HepG2 (cell line): ENCODE results near the gene LOXL3. TPM values are rescaled to one million over a fixed set of nuclear protein-coding genes. Genes with fewer than 3 reads are reported as not detected.

Experiments used
- ADNP ChIP-seq: sonication (generic); formaldehyde crosslinking; IDR thresholded peaks from 2 replicates; pipeline ENCODE4 v1.4.0; 2020; ENCODE audit warnings: missing genetic modification reagents
- CREBL2 ChIP-seq: sonication (generic); formaldehyde crosslinking; IDR thresholded peaks from 2 replicates; pipeline ENCODE4 v1.8.1; 2023; ENCODE audit warnings: missing genetic modification reagents, mild to moderate bottlenecking, borderline replicate concordance
- MEIS1 ChIP-seq: sonication (generic); formaldehyde crosslinking; IDR thresholded peaks from 2 replicates; pipeline ENCODE4 v1.9.0; 2021; ENCODE audit warnings: mild to moderate bottlenecking, missing genetic modification reagents, moderate library complexity, borderline replicate concordance
- NFATC3 ChIP-seq: sonication (generic); formaldehyde crosslinking; IDR thresholded peaks from 2 replicates; pipeline ENCODE4 v1.5.1; 2020; ENCODE audit warnings: mild to moderate bottlenecking, missing genetic modification reagents
- TRIM24 ChIP-seq: sonication (generic); formaldehyde crosslinking; IDR thresholded peaks from 2 replicates; pipeline ENCODE4 v1.8.0; 2022; ENCODE audit warnings: mild to moderate bottlenecking, missing genetic modification reagents
- UBTF ChIP-seq: sonication (generic); formaldehyde crosslinking; IDR thresholded peaks from 2 replicates; pipeline ENCODE4 v1.4.0; 2020; ENCODE audit warnings: mild to moderate bottlenecking, missing genetic modification reagents
- ZNF234 ChIP-seq: sonication (generic); formaldehyde crosslinking; conservative IDR thresholded peaks from 2 replicates; pipeline ENCODE4 v1.5.1; 2020; ENCODE audit warnings: mild to moderate bottlenecking, missing genetic modification reagents
- ZNF333 ChIP-seq: sonication (generic); formaldehyde crosslinking; IDR thresholded peaks from 2 replicates; pipeline ENCODE4 v1.4.0; 2020; ENCODE audit warnings: mild to moderate bottlenecking, missing genetic modification reagents, borderline replicate concordance
- ZNF839 ChIP-seq: sonication (generic); formaldehyde crosslinking; IDR thresholded peaks from 2 replicates; pipeline ENCODE4 v1.4.0; 2020; ENCODE audit warnings: missing genetic modification reagents, mild to moderate bottlenecking, borderline replicate concordance
- polyA plus RNA-seq, 8 experiments: library from polyadenylated mRNA; depleted of rRNA in 3 of 8; stranded (reverse) in 7 of 8; unstranded in 1 of 8; fragments of >200 nt; fragmentation: Illumina TruSeq in 4 of 8; extraction: Trizol in 4 of 8; gene quantifications; 2 replicates each; pipeline versions ENCODE4 v1.2.1 to v1.2.3, GENCODE V29; 2011 to 2016; ENCODE audit warnings: low read depth in 4 of 8, missing spikeins in 1 of 8, mixed read lengths in 1 of 8; ENCODE audit not compliant: insufficient read depth in 1 of 8
- total RNA-seq, 5 experiments: library from RNA; depleted of rRNA; stranded (reverse); fragments of >200 nt; fragmentation: Illumina TruSeq; extraction: Trizol; gene quantifications; 2 replicates each; pipeline ENCODE4 v1.2.3, GENCODE V29; 2016; ENCODE audit warnings: low read depth in 1 of 5
- TF ChIP-seq, protein P1 (sequence below): sonication (generic); formaldehyde crosslinking; IDR thresholded peaks from 2 replicates; pipeline ENCODE4 v1.4.0; 2020; ENCODE audit warnings: mild to moderate bottlenecking, low read depth, missing genetic modification reagents
- TF ChIP-seq, protein P2 (sequence below): IDR thresholded peaks from 2 replicates; pipeline ENCODE4 v1.6.1; 2016
- TF ChIP-seq, protein P3 (sequence below): sonication (generic); formaldehyde crosslinking; IDR thresholded peaks from 2 replicates; pipeline ENCODE4 v1.5.0; 2020; ENCODE audit warnings: mild to moderate bottlenecking, missing genetic modification reagents, borderline replicate concordance
- TF ChIP-seq, protein P4 (sequence below): sonication (generic); formaldehyde crosslinking; IDR thresholded peaks from 2 replicates; pipeline ENCODE4 v1.4.0; 2020; ENCODE audit warnings: missing genetic modification reagents
- TF ChIP-seq, protein P5 (sequence below): sonication (generic); formaldehyde crosslinking; IDR thresholded peaks from 2 replicates; pipeline ENCODE4 v1.4.0; 2020; ENCODE audit warnings: missing genetic modification reagents, mild to moderate bottlenecking, borderline replicate concordance

Gene LOXL3
- total and polyA plus RNA-seq, 2 of the 13 experiments (the other 11 are each of a cell fraction or from before 2014, with no cell fraction given) = 0.55 to 6.5 TPM

GRCh38 chr2:74488643-74489481, 64.9 kb downstream of the LOXL3 start (continued):
- TF ChIP-seq ADNP (CRISPR knock-in tag) (no peak), TRIM24 (CRISPR knock-in tag) (peak; percentile 22; the same call in 1 of the 2 replicates), ZNF333 (no peak), ZNF839 (CRISPR knock-in tag) (0 out of 2 replicates have a peak, but pooled peaks have one; percentile 48), ZNF234 (CRISPR knock-in tag) (no peak), CREBL2 (no peak), MEIS1 (no peak), UBTF (CRISPR knock-in tag) (peak; percentile 44; the same call in 1 of the 2 replicates), NFATC3 (CRISPR knock-in tag) (peak; percentile 39; the same call in 1 of the 2 replicates)
- TF ChIP-seq, protein P1, sequence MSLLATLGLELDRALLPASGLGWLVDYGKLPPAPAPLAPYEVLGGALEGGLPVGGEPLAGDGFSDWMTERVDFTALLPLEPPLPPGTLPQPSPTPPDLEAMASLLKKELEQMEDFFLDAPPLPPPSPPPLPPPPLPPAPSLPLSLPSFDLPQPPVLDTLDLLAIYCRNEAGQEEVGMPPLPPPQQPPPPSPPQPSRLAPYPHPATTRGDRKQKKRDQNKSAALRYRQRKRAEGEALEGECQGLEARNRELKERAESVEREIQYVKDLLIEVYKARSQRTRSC (CRISPR knock-in tag) = no peak
- TF ChIP-seq, protein P2, sequence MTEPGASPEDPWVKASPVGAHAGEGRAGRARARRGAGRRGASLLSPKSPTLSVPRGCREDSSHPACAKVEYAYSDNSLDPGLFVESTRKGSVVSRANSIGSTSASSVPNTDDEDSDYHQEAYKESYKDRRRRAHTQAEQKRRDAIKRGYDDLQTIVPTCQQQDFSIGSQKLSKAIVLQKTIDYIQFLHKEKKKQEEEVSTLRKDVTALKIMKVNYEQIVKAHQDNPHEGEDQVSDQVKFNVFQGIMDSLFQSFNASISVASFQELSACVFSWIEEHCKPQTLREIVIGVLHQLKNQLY (CRISPR knock-in tag) = 0 out of 2 replicates have a peak, but pooled peaks have one; percentile 44
- TF ChIP-seq, protein P3, sequence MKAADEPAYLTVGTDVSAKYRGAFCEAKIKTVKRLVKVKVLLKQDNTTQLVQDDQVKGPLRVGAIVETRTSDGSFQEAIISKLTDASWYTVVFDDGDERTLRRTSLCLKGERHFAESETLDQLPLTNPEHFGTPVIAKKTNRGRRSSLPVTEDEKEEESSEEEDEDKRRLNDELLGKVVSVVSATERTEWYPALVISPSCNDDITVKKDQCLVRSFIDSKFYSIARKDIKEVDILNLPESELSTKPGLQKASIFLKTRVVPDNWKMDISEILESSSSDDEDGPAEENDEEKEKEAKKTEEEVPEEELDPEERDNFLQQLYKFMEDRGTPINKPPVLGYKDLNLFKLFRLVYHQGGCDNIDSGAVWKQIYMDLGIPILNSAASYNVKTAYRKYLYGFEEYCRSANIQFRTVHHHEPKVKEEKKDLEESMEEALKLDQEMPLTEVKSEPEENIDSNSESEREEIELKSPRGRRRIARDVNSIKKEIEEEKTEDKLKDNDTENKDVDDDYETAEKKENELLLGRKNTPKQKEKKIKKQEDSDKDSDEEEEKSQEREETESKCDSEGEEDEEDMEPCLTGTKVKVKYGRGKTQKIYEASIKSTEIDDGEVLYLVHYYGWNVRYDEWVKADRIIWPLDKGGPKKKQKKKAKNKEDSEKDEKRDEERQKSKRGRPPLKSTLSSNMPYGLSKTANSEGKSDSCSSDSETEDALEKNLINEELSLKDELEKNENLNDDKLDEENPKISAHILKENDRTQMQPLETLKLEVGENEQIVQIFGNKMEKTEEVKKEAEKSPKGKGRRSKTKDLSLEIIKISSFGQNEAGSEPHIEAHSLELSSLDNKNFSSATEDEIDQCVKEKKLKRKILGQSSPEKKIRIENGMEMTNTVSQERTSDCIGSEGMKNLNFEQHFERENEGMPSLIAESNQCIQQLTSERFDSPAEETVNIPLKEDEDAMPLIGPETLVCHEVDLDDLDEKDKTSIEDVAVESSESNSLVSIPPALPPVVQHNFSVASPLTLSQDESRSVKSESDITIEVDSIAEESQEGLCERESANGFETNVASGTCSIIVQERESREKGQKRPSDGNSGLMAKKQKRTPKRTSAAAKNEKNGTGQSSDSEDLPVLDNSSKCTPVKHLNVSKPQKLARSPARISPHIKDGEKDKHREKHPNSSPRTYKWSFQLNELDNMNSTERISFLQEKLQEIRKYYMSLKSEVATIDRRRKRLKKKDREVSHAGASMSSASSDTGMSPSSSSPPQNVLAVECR (CRISPR knock-in tag) = peak; percentile 45; the same call in 1 of the 2 replicates
- TF ChIP-seq, protein P4, sequence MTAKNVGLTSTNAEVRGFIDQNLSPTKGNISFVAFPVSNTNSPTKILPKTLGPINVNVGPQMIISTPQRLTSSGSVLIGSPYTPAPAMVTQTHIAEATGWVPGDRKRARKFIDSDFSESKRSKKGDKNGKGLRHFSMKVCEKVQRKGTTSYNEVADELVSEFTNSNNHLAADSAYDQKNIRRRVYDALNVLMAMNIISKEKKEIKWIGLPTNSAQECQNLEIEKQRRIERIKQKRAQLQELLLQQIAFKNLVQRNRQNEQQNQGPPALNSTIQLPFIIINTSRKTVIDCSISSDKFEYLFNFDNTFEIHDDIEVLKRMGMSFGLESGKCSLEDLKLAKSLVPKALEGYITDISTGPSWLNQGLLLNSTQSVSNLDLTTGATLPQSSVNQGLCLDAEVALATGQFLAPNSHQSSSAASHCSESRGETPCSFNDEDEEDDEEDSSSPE (CRISPR knock-in tag) = peak; percentile 37; the same call in 1 of the 2 replicates
- TF ChIP-seq, protein P5, sequence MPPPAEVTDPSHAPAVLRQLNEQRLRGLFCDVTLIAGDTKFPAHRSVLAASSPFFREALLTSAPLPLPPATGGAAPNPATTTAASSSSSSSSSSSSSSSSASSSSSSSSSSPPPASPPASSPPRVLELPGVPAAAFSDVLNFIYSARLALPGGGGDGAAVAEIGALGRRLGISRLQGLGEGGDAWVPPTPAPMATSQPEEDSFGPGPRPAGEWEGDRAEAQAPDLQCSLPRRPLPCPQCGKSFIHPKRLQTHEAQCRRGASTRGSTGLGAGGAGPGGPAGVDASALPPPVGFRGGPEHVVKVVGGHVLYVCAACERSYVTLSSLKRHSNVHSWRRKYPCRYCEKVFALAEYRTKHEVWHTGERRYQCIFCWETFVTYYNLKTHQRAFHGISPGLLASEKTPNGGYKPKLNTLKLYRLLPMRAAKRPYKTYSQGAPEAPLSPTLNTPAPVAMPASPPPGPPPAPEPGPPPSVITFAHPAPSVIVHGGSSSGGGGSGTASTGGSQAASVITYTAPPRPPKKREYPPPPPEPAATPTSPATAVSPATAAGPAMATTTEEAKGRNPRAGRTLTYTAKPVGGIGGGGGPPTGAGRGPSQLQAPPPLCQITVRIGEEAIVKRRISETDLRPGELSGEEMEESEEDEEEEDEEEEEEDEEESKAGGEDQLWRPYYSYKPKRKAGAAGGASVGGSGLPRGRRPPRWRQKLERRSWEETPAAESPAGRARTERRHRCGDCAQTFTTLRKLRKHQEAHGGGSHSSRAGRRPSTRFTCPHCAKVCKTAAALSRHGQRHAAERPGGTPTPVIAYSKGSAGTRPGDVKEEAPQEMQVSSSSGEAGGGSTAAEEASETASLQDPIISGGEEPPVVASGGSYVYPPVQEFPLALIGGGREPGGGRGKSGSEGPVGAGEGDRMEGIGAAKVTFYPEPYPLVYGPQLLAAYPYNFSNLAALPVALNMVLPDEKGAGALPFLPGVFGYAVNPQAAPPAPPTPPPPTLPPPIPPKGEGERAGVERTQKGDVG (CRISPR knock-in tag) = no peak
